ENCODE data around the gene TERT.

GRCh38 chr5:1278216-1278615 is 16.7 kb downstream of the TERT start:
- TF ChIP-seq, protein P1, sequence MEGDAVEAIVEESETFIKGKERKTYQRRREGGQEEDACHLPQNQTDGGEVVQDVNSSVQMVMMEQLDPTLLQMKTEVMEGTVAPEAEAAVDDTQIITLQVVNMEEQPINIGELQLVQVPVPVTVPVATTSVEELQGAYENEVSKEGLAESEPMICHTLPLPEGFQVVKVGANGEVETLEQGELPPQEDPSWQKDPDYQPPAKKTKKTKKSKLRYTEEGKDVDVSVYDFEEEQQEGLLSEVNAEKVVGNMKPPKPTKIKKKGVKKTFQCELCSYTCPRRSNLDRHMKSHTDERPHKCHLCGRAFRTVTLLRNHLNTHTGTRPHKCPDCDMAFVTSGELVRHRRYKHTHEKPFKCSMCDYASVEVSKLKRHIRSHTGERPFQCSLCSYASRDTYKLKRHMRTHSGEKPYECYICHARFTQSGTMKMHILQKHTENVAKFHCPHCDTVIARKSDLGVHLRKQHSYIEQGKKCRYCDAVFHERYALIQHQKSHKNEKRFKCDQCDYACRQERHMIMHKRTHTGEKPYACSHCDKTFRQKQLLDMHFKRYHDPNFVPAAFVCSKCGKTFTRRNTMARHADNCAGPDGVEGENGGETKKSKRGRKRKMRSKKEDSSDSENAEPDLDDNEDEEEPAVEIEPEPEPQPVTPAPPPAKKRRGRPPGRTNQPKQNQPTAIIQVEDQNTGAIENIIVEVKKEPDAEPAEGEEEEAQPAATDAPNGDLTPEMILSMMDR (IDR thresholded peaks at IDR 0.05; ENCODE audit: insufficient read depth, low read length, poor library complexity, severe bottlenecking) = no peak
- TF ChIP-seq EZH2phosphoT487 (conservative IDR thresholded peaks at IDR 0.05; ENCODE audit: low read length) = no peak
